ENCODE results near the gene GBF1.
"Not testable (repeated sequence)": the region's sequence is repeated elsewhere in the genome, so short reads cannot be mapped to it uniquely, and the experiment has no call there.

The GBF1 gene

DNA sequence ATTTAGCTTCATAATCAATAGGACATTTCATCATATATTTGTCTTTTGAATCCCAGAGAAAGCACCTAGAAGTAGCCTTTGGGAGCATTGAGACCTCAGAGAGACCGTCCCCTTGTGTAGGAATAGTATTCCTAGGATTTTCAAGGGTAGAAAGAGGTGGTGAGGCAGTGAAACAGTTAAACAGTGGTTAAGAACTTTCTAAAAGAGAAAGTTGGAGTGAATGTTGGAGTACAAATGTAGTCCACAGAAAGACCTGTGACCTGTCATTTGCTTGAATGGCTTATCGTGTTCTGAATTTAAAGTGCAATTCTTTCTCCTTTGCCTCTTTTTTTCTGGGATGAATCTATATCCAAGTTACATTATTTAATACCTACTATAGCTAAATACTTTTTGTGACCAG is 30.0 kb downstream of the GBF1 start:
- DNase-seq = no peak

DNA sequence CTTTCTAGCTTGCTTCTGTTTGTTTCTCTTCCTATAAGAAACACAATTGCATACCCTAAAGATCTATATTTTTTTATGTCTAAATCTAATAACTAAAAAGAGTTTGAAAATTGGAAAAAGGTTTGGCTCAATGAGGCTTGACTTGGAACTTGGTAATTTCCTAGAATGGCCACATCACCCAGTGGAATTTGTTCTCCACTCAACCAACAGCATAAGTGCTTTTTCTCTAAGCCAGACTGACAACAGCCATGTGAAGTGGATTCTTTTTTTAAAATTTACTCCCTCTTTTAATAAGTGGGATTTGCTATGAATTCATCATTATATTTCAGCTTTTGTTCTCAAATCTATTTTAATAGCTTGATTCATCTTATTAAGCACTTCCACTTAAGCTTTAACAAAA is 33.8 kb downstream of the GBF1 start:
- DNase-seq = no peak

DNA sequence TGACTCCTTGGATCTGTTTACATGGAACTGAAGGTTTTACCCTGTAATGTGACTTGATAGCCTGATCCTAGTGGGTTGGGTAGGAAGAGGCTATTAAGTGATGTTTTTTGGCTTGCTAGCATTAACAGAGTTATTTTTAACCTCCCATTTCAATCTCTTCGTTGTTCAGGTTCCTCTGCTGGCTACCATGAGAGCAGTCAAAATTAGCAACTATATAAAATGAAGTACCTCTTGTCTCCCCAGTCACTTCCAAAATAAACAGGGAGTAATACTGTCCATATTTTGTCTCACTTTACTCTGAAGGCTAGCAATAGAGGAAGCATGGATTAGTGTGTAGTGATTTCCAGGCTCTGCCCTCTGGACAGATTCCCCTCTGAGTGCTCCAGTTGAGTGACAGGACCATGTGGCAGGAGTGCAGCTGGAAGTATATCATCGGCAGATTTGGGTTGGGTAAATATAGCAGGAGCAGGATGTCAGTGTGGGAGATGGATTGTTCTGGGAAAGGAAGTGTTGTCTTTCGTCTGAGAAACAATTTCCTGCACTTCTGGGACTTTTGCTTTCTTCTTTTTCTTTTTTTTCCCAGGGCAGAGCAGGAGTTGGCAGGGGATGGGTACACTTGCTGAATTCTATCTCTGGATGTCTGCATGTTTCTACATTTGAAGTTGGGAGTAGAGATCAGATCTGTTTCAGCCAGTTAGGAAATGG is 35.2 kb downstream of the GBF1 start:
- peak; percentile 10 to 59 (median 16) for DNase-seq

DNA sequence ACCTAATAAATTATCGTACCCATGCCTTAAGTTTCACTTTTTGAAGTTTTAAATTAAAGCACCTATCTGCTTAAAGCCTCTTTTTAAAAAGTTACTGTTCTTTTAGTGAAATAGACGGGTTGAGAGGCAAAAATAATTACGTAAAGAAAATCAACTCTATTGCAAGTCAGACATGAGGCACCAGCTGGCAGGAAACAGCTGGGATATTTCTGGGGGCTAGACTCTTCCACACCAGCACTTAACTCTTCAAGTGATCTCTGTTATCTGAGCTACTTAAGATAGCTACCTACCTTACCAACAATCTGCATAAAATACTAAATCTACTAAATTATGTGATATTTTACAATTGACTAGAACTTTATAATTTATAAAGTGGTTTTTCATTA is 35.8 kb downstream of the GBF1 start:
- DNase-seq = peak in 1 of 3 experiments; percentile 27

DNA sequence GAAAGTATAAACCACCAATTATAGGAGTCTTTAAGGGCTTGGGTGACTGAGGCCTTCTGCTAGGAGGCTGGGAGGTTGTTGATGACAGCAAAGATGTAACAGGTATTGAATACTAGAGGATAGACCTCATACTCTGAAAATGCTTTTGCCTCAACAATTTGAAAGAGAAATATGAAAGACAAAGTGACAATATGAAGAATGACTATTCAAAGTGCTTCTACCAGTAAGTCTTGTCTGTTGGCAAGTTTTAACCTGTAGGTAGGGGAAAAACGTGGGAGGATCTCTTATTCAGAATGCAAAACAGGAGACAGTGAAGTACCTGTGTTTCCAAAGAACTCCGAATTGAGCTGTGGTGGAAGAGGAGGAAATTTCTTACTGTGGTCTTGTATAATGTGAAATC is 38.2 kb downstream of the GBF1 start:
- no peak for DNase-seq

DNA sequence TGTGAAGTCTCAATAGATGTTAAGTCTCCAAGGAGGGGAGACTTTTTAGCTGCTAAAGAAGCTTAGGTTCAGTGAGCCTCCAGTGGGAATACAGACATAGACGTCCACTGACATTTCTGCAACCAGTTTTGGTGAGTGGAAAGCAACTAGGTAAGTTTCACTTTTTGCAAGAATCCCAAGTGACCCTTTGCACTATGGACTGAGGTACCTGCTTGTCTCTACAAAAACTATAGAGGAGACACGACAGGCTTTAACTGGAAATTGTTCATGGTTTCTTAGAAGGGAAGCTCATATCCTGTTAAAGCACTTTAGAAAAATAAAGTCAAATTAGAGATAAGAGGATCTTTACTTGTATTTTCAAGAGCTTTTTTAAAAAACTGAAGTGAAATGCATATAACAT is 38.6 kb downstream of the GBF1 start:
- no peak for DNase-seq

DNA sequence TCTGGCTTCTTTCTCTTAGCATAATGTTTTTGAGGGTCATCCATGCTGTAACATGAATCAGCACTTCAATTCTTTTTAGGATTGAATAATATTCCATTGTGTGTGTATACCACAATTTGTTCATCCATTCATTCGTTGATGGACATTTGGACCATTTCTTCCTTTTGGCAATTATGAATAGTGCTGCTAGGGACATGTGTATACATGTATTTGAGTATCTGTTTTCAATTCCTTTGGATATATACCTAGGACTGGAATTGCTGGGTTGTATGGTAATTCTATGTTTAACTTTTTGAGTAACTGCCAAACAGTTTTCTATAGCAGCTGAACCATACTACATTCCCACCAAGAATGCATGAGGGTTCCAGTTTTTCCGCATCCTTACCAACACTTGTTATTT is 39.2 kb downstream of the GBF1 start:
- no peak for DNase-seq

DNA sequence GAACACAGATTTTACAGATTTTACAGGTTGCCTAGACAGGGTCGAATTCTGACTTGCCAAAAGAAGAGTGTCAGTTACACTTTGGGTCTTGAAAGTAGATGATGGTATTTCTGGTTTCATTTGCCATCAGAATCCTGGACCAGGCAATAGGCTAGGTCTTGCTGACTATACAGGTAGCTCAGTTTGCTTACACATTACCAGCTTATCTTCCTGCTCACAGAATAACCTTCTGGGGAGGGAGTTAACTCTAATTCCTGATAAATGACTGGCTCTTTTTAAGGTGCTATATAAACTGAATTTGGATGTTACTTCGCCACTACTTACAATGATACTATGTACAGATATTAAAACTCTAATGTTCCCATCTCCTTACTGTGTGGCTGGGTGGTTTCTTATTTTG is 39.8 kb downstream of the GBF1 start:
- no peak for DNase-seq

DNA sequence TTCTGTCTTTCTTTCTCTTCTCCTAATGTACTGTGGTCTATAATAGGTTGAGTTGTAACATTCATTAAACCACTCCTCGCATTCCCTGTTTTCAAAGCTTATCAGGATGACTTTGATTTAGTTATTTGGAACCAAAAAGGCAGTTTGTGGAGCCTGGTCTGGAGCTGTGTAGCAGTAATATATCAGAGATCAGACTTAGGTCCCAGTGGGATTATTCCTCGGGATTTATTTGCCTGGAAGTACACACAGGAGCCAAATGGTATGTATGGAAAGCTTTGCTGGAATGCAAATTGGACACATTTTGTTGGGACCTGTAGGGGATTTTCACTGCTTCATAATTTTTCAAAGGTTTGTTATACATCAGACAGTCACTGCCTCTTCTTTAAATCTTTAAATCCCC is 40.9 kb downstream of the GBF1 start:
- DNase-seq = no peak

DNA sequence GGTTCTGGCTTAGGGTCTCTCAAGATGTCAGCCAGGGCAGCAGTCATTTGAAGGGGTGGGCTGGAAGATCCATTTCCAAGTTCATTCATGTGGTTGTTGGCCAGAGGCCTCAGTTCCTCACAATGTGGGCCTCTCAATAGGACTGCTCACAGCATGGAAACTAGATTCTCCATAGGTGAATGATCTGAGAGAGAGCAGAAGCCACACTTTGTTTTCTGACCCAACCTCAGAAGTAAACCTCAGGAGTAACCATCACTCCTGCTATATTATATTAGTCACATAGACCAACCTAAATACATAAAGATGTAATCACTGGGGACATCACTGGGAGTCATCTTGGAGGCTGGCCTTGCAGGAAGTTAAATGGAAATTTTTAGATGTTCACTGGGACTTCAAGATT is 42.2 kb downstream of the GBF1 start:
- DNase-seq = no peak

DNA sequence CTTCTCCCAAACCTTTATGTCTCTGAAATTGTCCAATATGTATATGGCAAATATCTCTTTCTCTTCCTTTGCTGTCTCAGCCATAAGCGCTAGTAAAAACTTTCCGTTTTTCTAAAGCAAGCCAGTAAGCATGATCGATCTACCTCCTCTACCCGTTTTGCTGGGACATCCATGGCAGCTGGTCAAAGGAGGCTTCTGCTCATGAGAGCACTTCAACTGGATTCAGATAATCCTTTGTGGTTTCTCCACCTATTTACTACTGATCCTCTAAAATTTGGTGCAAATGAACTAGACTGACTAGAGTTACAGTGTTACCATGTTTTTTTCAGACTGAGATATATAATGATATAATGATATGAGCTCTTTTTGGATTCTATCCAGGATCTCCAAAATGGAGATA is 42.7 kb downstream of the GBF1 start:
- DNase-seq = no peak

DNA sequence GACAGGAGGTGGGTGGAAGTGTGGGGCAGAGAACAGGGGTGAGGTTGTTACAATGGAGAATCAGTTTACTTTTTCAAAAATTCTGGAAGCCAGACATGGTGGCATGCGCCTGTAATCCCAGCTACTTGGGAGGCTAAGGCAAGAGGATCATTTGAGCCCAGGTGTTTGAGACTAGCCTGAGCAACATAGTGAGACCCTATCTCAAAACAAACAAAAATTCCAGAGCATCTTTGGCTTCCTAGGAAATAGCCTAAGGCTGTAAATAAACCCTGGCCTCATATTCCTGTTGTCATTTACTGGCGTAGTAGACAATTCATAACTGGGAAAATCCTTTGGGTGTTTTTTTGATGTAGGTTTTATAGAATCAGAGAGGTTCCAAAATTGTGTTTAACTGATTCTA is 44.0 kb downstream of the GBF1 start:
- DNase-seq = no peak

DNA sequence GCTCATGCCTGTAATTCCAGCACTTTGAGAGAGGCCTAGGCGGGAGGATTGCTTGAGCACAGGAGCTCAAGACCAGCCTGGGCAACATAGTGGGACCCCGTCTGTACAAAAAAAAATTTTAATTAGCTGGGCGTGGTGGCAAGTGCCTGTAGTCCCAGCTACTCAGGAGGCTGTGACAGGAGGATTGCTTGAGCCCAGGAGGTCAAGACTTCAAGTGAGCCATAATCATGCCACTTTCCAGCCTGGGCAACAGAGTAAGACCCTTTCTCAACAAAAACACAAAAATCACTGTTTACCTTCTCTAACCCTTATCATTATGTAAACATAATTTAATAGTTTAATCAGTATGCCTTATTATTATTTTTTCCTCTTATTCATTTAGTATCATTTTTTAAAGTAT is 44.5 kb downstream of the GBF1 start:
- no peak for DNase-seq

DNA sequence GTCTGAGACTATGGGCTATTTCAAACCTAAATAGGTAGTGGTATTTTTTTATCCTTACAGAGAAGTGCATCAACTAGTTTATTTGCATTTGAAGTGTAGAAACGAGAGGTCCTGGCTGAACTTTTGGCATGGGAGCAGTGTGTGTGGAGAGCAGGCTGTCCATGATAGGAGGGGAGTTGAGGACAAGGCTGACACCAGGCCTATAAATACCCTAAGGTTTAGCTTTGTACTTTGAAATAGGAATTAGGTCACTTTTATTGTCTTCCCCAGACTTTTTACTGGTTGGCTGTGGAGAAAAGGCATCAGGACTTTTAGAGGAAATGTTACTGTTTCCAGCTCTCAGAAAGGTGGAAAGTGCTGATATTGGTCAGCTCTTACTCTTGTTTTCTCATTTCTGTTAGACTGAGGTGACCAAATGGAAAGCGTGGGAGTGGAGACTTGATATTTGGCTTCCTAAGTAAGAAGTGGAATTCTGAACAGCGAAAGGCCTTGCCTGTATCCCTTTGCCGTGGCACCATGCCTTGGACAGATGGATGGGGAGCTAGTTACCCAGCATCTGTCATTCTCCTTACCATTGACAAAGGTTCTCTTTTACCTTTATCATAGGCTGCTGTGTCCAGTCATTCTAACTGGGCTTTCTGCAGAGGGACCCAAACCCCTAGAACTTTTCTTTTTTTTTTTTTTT is 46.0 kb downstream of the GBF1 start:
- DNase-seq = no peak

DNA sequence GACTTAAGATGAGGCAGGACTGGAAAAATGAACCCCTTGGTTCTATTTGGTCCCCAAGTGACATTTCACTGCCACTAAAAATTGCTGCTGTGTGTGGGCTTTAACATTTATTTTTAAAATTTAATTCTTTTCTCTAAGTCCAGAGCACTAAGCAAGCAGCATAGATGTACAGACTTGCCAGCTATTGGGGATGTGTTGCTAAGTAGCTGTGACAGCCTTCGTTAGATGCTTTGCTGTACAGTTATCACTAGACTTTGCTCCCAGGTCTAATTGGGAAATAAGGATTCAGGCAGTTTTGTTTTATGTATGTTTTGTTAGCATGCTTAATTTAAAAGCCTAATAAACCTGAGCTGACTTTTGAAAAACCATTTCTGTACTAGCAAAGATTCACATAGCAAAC is 51.8 kb downstream of the GBF1 start:
- DNase-seq = no peak

DNA sequence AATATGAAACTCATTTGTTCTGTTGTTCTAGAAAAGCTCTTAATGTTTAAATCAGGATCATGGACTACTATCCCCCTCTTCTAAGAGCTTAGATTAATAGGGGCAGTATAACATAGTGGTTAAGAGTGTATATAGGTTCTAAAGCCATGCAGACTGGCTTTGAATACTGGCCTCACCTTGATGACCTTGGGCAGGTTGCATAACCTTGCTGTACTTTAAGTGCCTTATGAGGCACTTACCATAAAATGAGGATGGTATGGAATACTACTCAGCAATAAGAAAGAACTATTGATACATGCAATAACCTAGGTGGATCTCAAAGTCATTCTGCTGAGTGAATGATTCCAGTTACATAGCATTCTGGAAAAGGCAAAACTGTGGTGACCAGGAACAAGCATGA is 53.6 kb downstream of the GBF1 start:
- DNase-seq = no peak

DNA sequence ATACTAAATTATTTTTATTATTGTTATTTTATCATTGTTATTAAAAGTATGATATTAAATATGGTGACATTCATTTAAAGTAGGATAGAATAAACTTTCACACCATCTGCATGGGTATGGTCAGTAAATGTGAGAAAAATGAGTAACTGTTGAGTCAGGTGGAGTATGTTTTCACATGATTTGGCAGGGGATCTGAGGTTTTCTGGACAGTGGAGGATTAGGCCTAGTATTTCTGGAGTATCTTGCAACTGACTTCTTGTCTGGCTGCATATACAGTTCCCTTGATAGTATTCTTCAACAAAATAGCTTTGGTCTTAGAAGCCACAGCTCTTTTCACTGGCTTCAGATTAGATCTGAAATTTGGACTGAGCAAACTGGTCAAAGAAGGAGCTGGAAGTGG is 54.5 kb downstream of the GBF1 start:
- DNase-seq = no peak

DNA sequence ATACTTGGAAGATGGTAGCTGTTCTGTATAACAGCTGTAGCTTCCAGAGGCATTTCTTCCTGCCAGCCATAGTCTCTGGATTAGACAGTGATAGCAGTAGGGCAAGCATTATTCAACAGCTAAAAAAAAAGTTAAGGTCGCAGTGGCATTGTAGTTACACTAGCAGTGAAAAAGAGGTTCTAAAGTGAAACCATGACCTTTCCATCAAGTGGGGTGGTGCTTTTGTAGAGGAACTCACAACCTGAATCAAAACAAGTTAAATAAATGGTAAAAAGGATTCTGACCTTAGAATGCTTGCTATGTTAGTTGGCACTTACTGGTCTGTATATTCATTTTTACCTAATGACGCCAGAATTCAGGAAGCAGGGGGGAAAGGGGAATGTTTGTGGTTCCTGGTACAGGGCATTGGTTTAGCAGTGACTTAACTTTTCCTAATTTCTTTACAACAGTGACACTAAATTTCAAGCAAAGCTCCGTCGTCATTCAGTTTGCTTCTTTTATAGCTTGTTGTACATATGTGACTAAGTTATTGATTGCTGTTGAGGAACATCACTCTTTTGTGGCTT is 55.0 kb downstream of the GBF1 start:
- DNase-seq = no peak

DNA sequence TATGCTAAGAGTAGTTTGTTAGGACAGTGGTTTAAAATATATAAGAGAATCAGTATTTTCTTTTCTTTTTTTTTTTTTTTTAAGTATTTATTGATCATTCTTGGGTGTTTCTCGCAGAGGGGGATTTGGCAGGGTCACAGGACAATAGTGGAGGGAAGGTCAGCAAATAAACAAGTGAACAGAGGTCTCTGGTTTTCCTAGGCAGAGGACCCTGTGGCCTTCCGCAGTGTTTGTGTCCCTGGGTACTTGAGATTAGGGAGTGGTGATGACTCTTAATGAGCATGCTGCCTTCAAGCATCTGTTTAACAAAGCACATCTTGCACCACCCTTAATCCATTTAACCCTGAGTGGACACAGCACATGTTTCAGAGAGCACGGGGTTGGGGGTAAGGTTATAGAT is 55.6 kb downstream of the GBF1 start:
- not testable (repeated sequence) for DNase-seq

DNA sequence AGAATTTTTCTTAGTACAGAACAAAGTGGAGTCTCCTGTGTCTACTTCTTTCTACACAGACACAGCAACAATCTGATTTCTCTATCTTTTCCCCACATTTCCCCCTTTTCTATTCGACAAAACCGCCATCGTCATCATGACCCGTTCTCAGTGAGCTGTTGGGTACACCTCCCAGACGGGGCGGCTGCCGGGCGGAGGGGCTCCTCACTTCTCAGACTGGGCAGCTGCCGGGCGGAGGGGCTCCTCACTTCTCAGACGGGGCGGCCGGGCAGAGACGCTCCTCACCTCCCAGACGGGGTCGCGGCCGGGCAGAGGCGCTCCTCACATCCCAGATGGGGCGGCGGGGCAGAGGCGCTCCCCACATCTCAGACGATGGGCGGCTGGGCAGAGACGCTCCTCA is 56.0 kb downstream of the GBF1 start:
- not testable (repeated sequence) for DNase-seq

DNA sequence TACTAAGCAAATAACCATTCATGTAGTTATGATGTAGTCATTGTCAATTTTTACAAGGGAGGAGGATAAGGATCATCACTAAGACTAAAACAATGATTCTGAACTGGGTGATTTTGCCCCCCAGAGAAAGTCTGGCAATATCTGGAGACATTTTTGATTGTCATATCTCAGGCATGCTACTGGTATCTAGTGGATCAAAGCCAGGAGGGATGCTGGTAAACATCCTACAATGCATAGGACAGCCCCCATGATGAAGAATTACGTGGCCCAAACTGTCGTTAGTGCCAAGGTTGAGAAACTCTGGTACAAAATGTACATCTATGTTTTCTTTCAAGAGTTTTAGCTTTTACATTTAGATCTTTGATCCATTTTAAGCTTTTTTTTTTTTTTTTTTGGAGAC is 57.3 kb downstream of the GBF1 start:
- DNase-seq = no peak

DNA sequence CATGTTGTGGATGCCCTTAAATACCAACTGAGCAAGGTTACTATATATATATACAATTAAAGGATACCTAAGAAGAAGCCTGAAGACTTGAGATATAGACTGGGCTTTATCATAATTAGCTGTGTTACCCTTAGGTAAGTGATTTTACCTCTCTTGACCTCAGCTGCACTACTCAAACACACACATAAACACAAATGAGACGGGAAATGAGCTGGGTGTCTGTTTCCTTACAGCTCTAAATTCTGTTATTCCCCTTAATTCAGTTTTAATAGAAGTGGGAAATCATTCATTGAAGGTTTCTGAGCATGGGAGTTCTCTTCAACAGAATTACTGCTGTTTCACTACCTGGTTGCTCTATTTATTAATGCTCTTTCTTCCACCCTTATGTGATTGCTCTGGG is 60.7 kb downstream of the GBF1 start:
- no peak for DNase-seq

DNA sequence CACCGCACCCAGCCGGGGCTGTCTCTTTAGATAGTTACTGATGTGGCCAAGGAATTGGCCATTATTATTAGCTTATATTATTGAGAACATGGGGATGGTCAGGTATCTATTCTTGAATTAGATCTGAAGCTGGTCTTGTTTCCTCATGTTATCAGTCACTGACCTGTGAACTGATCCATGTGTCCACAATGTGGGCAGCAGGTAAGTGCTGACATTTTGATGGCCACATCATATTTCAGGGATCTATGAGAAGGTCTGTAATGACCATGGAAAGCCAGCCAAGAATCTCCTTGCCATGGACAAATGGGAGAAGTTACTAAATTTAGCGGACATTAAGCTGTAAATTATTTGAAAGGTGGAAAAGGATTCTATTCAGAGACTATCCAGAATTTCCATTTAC is 61.4 kb downstream of the GBF1 start:
- no peak for DNase-seq

DNA sequence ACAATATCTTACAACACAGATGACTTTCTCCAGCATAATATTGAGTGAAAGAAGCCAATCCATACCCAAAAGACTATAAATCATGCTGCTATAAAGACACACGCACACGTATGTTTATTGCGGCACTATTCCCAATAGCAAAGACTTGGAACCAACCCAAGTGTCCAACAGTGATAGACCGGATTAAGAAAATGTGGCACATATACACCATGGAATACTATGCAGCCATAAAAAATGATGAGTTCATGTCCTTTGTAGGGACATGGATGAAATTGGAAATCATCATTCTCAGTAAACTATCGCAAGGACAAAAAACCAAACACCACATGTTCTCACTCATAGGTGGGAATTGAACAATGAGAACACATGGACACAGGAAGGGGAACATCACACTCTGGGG is 63.0 kb downstream of the GBF1 start:
- not testable (repeated sequence) for DNase-seq

DNA sequence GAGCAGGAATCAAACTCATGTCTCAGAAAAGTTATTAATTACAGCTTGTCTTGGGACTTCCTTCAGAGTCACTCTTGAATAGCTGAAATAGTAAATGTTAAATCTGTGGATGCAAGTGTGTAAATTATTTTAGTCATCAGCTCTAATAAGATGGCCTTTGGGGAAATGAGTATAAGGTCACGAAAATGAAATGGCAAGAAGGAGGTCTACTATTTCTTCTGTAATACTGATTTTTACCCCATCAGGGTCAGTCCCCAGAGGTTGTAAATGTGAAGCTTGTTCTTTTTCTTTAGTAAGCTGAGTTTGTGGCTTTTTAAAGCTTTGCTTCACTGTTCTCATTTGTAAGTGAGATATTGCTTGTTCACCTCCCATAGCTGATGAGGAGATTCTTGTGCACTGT is 63.9 kb downstream of the GBF1 start:
- DNase-seq = no peak

Measured in NCI-H1417 (cell line).